Heart left ventricle (tissue), 13 donors: ENCODE measurements around the gene PLPPR2.

Experiments
- CTCF ChIP-seq, 12 donors: fragments of 200-600 bp; sonication (generic) in 4 of 12; IDR thresholded peaks; one replicate each; pipeline versions ENCODE4 v1.5.0 to v1.8.0; 2018 to 2022; ENCODE audit warnings: antibody characterized with exemption in 12 of 12, mild to moderate bottlenecking in 5 of 12
- POLR2A ChIP-seq, 2 donors: fragments of 450-650 bp; IDR thresholded peaks; one replicate each; pipeline ENCODE4 v1.6.1; 2017; ENCODE audit warnings: antibody characterized with exemption in 2 of 2, mild to moderate bottlenecking in 2 of 2, moderate library complexity in 2 of 2
- donor health status: ischemic (EF 13 %, LVEDD 7.1; RV severe dilation, severe dysfunction).
- donor health status: DM: no; HTN: yes; CAD: no.
- donor health status: DM: no; HTN: no; CAD: no.
- donor health status: ischemic (EF 25% LVEDD 6.9; RV normal size, moderate dysfunction).
- donor health status: ischemic (EF 25% LVEDD 5.7; RV mildly dilated, moderate dysfunction).
- donor health status: ischemic (EF 35%, LVEDD 5.7; RV mildly dilated, moderate dysfunction).
- donor health status: nonischemic (EF 11% LVEDD 7.7; RV severe dilation, severe dysfunction).
- donor health status: DM: yes; HTN: yes; CAD: no.
- donor health status: PGD.
- donor health status: ischemic (EF 29% LVEDD 5.4; RV normal size, mild dysfunction).
- donor health status: nonischemic (EF 23%, LVEDD 6.1; RV moderate dilation, normal function).

GRCh38 chr19:11367528-11367927, 12.3 kb downstream of the PLPPR2 start:
- TF ChIP-seq CTCF (IDR thresholded peaks at IDR 0.05) (no peak), POLR2A (IDR thresholded peaks at IDR 0.05) (no peak)
